ENCODE results near the gene BRIP1. TPM values are rescaled to one million over a fixed set of nuclear protein-coding genes. Genes with fewer than 3 reads are reported as not detected.
"Not testable (repeated sequence)": the region's sequence is repeated elsewhere in the genome, so short reads cannot be mapped to it uniquely, and the experiment has no call there.

Gene BRIP1
- polyA plus RNA-seq, 2 of the 4 experiments (the other 2 are of a cell fraction): 8.0 to 11.5 TPM

DNA sequence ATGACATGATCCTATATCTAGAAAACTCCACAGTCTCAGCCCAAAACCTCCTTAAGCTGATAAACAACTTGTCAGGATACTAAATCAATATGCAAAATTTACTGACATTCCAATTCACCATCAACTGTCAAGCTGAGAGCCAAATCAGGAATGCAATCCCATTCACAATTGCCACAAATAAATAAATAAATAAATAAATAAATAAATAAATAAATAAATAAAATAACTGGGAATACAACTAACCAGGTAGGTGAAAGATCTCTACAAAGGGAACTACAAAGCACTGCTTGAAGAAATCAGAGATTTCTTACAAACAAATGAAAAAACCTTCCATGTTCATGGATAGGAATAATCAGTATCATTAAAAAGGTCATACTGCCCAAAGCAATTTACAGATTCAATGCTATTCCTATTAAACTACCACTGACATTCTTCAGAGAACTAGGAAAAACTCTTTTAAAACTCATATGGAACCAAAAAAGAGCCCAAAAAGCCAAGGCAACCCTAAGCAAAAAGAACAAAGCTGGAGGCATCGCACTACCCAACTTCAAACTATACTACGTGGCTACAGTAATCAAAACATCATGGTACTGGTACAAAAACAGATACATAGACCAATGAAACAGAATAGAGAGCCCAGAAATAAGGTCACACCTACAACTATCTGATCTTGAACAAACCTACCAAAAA is 37.7 kb downstream of the BRIP1 start:
- DNase-seq (ENCODE audit: low read depth in 1 of 2, low spot score in 1 of 2) (no peak), FAIRE-seq (no peak), ATAC-seq (no peak)
- POLR2A ChIA-PET: no interaction called here
- Histone ChIP-seq H3K4me3 (no peak overlapping the region), H3K4me2 (no peak overlapping the region), H3K27ac (no peak overlapping the region), H3K9me3 (peaks cover 7% of the 10 kb centered on the region; the same call in 2 of the 3 replicates), H3K4me1 (no peaks in the 10 kb centered on the region)
- CTCF ChIA-PET: interaction anchor here (1.1 to 5.2 kb wide), 4 partner anchors 8 to 413 kb away, joined by 4 to 20 read pairs (median 6); no protein-coding TSS in a partner anchor
- 89% methylated on average over 2 of the region's 2 CpGs for WGBS (ENCODE audit: missing lambda C conversion rate)
- TF ChIP-seq MAFK (IDR thresholded peaks at IDR 0.05; ENCODE audit: partially characterized antibody) (no peak), ZC3H11A (IDR thresholded peaks at IDR 0.05) (peak; percentile 96)

DNA sequence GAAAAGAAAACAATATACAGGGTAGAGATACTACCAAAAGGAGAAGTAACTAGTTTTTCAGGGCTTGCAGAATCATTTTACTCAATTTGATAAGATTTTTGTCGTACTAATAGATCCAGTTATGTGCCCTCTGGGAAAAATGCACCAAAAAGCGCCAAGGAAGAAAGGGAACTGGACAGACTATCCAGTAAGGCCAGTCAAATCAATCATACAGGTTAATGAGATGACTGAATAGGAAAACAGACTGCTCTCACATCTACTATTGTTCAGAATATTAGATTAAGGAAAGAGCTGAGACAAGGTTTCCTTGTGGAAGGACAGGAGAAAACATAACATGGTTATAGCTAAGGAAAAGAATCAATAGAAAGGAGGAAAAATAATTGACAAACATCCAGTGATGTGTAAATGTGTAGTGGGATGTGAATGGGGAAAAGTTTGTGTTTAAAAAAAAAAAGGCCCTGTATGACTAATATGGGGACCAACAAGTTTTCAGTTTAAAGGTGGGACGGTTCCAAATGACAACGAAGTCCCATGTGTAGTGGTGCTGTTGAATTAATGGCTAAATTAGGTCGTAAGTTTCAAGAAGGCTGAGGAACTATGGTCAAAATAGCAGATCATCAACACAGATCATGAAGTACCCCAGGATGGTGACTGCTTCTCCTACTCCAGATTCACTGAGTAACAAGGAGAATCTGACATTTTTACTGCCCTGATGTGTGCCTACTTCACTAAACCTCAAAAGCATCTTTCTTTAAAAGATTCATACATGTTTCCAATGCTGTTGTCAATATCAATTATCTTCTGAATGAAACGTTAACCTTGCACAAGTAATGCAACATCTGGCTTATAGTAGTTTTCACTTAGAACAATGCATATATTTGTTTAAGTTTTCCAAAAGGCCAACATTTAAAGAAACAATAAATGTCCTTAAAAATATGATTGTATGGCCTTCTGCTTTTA is 40.7 kb downstream of the BRIP1 start:
- CTCF ChIA-PET: interaction anchor here (0.6 to 5.2 kb wide), 5 partner anchors 93 to 412 kb away, joined by 3 to 20 read pairs (median 3); no protein-coding TSS in a partner anchor

DNA sequence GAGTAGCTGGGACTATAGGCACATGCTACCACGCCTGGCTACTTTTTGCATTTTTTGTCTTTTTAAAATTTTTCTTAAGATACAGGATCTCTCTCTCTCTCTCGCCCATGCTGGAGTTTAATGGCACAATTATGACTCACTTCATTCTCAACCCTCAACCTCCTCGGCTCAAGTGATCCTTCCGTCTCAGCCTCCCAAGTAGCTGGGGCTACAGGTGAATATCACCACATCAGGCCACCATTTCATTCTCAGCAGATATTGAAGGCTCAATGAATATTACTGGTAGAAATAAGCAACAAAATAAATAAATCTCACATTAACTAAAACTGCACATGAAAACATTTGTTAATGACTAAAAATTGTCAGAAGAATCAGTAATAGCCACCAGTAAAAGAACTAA is 41.7 kb downstream of the BRIP1 start:
- ATAC-seq (no peak), FAIRE-seq (no peak), DNase-seq (ENCODE audit: low read depth in 1 of 2, low spot score in 1 of 2) (no peak)
- no peaks in the 10 kb centered on the region for H3K9me3 ChIP-seq
- WGBS (ENCODE audit: missing lambda C conversion rate): 78% methylated on average over 4 of the region's 4 CpGs
- ChIA-PET POLR2A (no interaction called here), CTCF (interaction anchor here (0.6 to 1.0 kb wide), 2 partner anchors 15 to 191 kb away, joined by 3 to 4 read pairs; no protein-coding TSS in a partner anchor)
- H3K27ac ChIP-seq: no peak overlapping the region
- H3K4me2 ChIP-seq: no peak overlapping the region
- no peaks in the 10 kb centered on the region for H3K4me1 ChIP-seq
- no peak overlapping the region for H3K4me3 ChIP-seq
- TF ChIP-seq MAFK (IDR thresholded peaks at IDR 0.05; ENCODE audit: partially characterized antibody) (no peak), EHF (CRISPR knock-in tag; IDR thresholded peaks at IDR 0.05) (no peak), CEBPB (IDR thresholded peaks at IDR 0.05) (no peak), FOSL2 (IDR thresholded peaks at IDR 0.05) (no peak), FOSL2 (CRISPR knock-in tag; IDR thresholded peaks at IDR 0.05) (no peak), TFCP2L1 (CRISPR knock-in tag; IDR thresholded peaks at IDR 0.05) (no peak), BHLHE40 (IDR thresholded peaks at IDR 0.05; ENCODE audit: low read depth, low read length) (no peak), EP300 (IDR thresholded peaks at IDR 0.05) (no peak), HOXB13 (CRISPR knock-in tag; IDR thresholded peaks at IDR 0.05; ENCODE audit: low read depth) (no peak), RNF2 (IDR thresholded peaks at IDR 0.05; ENCODE audit: borderline replicate concordance, low read depth) (no peak)
- TF ChIP-seq, protein P1, sequence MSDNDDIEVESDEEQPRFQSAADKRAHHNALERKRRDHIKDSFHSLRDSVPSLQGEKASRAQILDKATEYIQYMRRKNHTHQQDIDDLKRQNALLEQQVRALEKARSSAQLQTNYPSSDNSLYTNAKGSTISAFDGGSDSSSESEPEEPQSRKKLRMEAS (IDR thresholded peaks at IDR 0.05): no peak

More for the DNA sequence above, 40.7 kb downstream of the BRIP1 start:
- 88% methylated on average over 6 of the region's 6 CpGs for WGBS (ENCODE audit: missing lambda C conversion rate)
- H3K4me2 ChIP-seq: no peak overlapping the region
- peaks cover 1% of the 10 kb centered on the region; the same call in 2 of the 3 replicates for H3K9me3 ChIP-seq
- H3K4me1 ChIP-seq: no peaks in the 10 kb centered on the region
- FAIRE-seq (no peak), ATAC-seq (no peak), DNase-seq (ENCODE audit: low read depth in 1 of 2, low spot score in 1 of 2) (no peak)
- TF ChIP-seq ZFP36 (IDR thresholded peaks at IDR 0.05; ENCODE audit: borderline replicate concordance, partially characterized antibody) (no peak), ZNF302 (CRISPR knock-in tag; IDR thresholded peaks at IDR 0.05) (no peak), RFX5 (IDR thresholded peaks at IDR 0.05) (no peak), MAFK (IDR thresholded peaks at IDR 0.05; ENCODE audit: partially characterized antibody) (no peak), ZSCAN20 (CRISPR knock-in tag; IDR thresholded peaks at IDR 0.05) (no peak), RAD21 (conservative IDR thresholded peaks at IDR 0.05 in 1 of 2, IDR thresholded peaks at IDR 0.05 in 1 of 2) (no peak), RARB (CRISPR knock-in tag; IDR thresholded peaks at IDR 0.05) (no peak), MAZ (IDR thresholded peaks at IDR 0.05; ENCODE audit: borderline replicate concordance, low read depth, low read length) (no peak), EP300 (IDR thresholded peaks at IDR 0.05) (no peak), KDM1A (IDR thresholded peaks at IDR 0.05; ENCODE audit: low read depth) (no peak), HOXB5 (CRISPR knock-in tag; IDR thresholded peaks at IDR 0.05) (no peak), ZC3H11A (IDR thresholded peaks at IDR 0.05) (no peak), FOSB (CRISPR knock-in tag; IDR thresholded peaks at IDR 0.05) (no peak)
- TF ChIP-seq, protein P2, sequence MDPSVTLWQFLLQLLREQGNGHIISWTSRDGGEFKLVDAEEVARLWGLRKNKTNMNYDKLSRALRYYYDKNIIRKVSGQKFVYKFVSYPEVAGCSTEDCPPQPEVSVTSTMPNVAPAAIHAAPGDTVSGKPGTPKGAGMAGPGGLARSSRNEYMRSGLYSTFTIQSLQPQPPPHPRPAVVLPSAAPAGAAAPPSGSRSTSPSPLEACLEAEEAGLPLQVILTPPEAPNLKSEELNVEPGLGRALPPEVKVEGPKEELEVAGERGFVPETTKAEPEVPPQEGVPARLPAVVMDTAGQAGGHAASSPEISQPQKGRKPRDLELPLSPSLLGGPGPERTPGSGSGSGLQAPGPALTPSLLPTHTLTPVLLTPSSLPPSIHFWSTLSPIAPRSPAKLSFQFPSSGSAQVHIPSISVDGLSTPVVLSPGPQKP (IDR thresholded peaks at IDR 0.05; ENCODE audit: low read depth, low read length): no peak
- POLR2A ChIA-PET: no interaction called here
- H3K4me3 ChIP-seq: no peak overlapping the region
- no peak overlapping the region for H3K27ac ChIP-seq

DNA sequence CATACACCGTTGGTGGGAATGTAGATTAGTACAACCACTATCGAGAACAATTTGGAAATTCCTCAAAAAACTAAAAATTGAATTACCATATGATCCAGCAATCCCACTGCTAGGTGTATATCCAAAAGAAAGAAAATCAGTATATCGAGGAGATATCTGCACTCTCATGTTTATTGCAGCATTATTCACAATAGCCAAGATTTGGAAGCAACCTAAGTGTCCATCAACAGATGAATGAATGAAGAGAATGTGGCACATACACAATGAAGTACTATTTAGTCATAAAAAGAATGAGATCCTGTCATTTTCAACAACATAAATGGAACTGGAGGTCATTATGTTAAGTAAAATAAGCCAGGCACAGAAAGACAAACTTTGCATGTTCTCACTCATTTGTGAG is 44.1 kb downstream of the BRIP1 start:
- CTCF ChIA-PET; POLR2A ChIA-PET; H3K4me2 ChIP-seq; H3K4me1 ChIP-seq; FAIRE-seq; H3K27ac ChIP-seq; DNase-seq (ENCODE audit: low read depth in 1 of 2, low spot score in 1 of 2); H3K4me3 ChIP-seq; ATAC-seq; H3K9me3 ChIP-seq: not testable (repeated sequence)
- 88% methylated on average over 3 of the region's 3 CpGs for WGBS (ENCODE audit: missing lambda C conversion rate)
